ENCODE data around the gene ZNF670. TPM values are rescaled to one million over a fixed set of nuclear protein-coding genes. Genes with fewer than 3 reads are reported as not detected.
"Not testable (repeated sequence)": the region's sequence is repeated elsewhere in the genome, so short reads cannot be mapped to it uniquely, and the experiment has no call there.

Gene ZNF670
- total RNA-seq, 1 experiment from 2014 or later, result 5.2 TPM

GRCh38 chr1:247084771-247085170 is 6.2 kb upstream of the ZNF670 start:
- no peaks in the 10 kb centered on the region for H3K27me3 ChIP-seq
- DNase-seq, result no peak
- H3K4me3 ChIP-seq, result no peak overlapping the region
- no peaks in the 10 kb centered on the region; the same call in 1 of the 2 replicates for H3K9me3 ChIP-seq
- H3K36me3 ChIP-seq, result no peaks in the 10 kb centered on the region

GRCh38 chr1:247079141-247079874 is 697 bp upstream of the ZNF670 start:
- H3K27me3 ChIP-seq, result no peaks in the 10 kb centered on the region
- no peak for DNase-seq
- peaks cover 6% of the 10 kb centered on the region for H3K36me3 ChIP-seq
- H3K4me3 ChIP-seq, result peak overlapping the region; percentile 81
- H3K9me3 ChIP-seq, result peaks cover 10% of the 10 kb centered on the region

GRCh38 chr1:247077876-247078257 is 744 bp downstream of the ZNF670 start:
- peak overlapping the region; percentile 81 for H3K4me3 ChIP-seq
- no peaks in the 10 kb centered on the region for H3K27me3 ChIP-seq
- H3K36me3 ChIP-seq, result peaks cover 6% of the 10 kb centered on the region
- no peak for DNase-seq
- H3K9me3 ChIP-seq, result peaks cover 10% of the 10 kb centered on the region

- peaks cover 10% of the 10 kb centered on the region for H3K9me3 ChIP-seq
- H3K27me3 ChIP-seq, result no peaks in the 10 kb centered on the region
- H3K36me3 ChIP-seq, result peaks cover 6% of the 10 kb centered on the region
- DNase-seq, result no peak
- H3K4me3 ChIP-seq, result peak overlapping the region; percentile 81
These were observed 1.4 kb downstream of the ZNF670 start for GRCh38 chr1:247077213-247077612.

GRCh38 chr1:247070645-247071044 is 8.0 kb downstream of the ZNF670 start:
- peaks cover 17% of the 10 kb centered on the region for H3K9me3 ChIP-seq
- H3K27me3 ChIP-seq, result no peaks in the 10 kb centered on the region
- no peak overlapping the region for H3K4me3 ChIP-seq
- no peak for DNase-seq
- peaks cover 6% of the 10 kb centered on the region for H3K36me3 ChIP-seq

- no peak for DNase-seq
- H3K9me3 ChIP-seq, result peaks cover 18% of the 10 kb centered on the region
- H3K4me3 ChIP-seq, result no peak overlapping the region
- no peaks in the 10 kb centered on the region; the same call in 1 of the 2 replicates for H3K36me3 ChIP-seq
- H3K27me3 ChIP-seq, result no peaks in the 10 kb centered on the region
These were observed 14.3 kb downstream of the ZNF670 start for GRCh38 chr1:247064304-247064703.

- Histone ChIP-seq H3K9me3 (peaks cover 24% of the 10 kb centered on the region), H3K27me3 (no peaks in the 10 kb centered on the region), H3K36me3 (no peaks in the 10 kb centered on the region; the same call in 1 of the 2 replicates)
These were observed 17.8 kb downstream of the ZNF670 start for GRCh38 chr1:247060771-247061170.

GRCh38 chr1:247056071-247056470 is 22.5 kb downstream of the ZNF670 start:
- no peak for DNase-seq
- Histone ChIP-seq H3K4me3 (no peak overlapping the region), H3K9me3 (peaks cover 52% of the 10 kb centered on the region), H3K27me3 (no peaks in the 10 kb centered on the region), H3K36me3 (no peaks in the 10 kb centered on the region; the same call in none of the 2 replicates)

More at GRCh38 chr1:247060771-247061170, 17.8 kb downstream of the ZNF670 start:
- DNase-seq, result no peak
- no peak overlapping the region for H3K4me3 ChIP-seq

GRCh38 chr1:247054992-247055415 is 23.6 kb downstream of the ZNF670 start:
- H3K9me3 ChIP-seq, result peaks cover 55% of the 10 kb centered on the region
- H3K27me3 ChIP-seq, result no peaks in the 10 kb centered on the region
- DNase-seq, result peak; percentile 41
- H3K4me3 ChIP-seq, result no peak overlapping the region
- no peaks in the 10 kb centered on the region; the same call in none of the 2 replicates for H3K36me3 ChIP-seq

- peaks cover 53% of the 10 kb centered on the region for H3K9me3 ChIP-seq
- H3K4me3 ChIP-seq, result no peak overlapping the region
- no peaks in the 10 kb centered on the region for H3K36me3 ChIP-seq
- H3K27me3 ChIP-seq, result no peaks in the 10 kb centered on the region
- no peak for DNase-seq
These were observed 30.9 kb downstream of the ZNF670 start for GRCh38 chr1:247047702-247048101.

GRCh38 chr1:247047260-247047659 is 31.4 kb downstream of the ZNF670 start:
- DNase-seq, result no peak
- Histone ChIP-seq H3K4me3 (no peak overlapping the region), H3K27me3 (no peaks in the 10 kb centered on the region), H3K36me3 (no peaks in the 10 kb centered on the region), H3K9me3 (peaks cover 49% of the 10 kb centered on the region)

GRCh38 chr1:247043406-247043805 is 35.2 kb downstream of the ZNF670 start:
- DNase-seq, result no peak
- no peaks in the 10 kb centered on the region for H3K27me3 ChIP-seq
- H3K4me3 ChIP-seq, result no peak overlapping the region
- peaks cover 9% of the 10 kb centered on the region for H3K36me3 ChIP-seq
- peaks cover 46% of the 10 kb centered on the region for H3K9me3 ChIP-seq

GRCh38 chr1:247037511-247038320 is 40.9 kb downstream of the ZNF670 start:
- no peak for DNase-seq
- H3K9me3 ChIP-seq, result peaks cover 60% of the 10 kb centered on the region
- H3K36me3 ChIP-seq, result peaks cover 31% of the 10 kb centered on the region
- no peak overlapping the region for H3K4me3 ChIP-seq
- H3K27me3 ChIP-seq, result no peaks in the 10 kb centered on the region

- DNase-seq, H3K4me3 ChIP-seq, H3K27me3 ChIP-seq: not testable (repeated sequence)
- peaks cover 10% of the 10 kb centered on the region for H3K36me3 ChIP-seq
- peaks cover 38% of the 10 kb centered on the region for H3K9me3 ChIP-seq
These were observed 46.3 kb downstream of the ZNF670 start for GRCh38 chr1:247032306-247032705.
